ENCODE measurements around the gene FZD1.

- TF ChIP-seq POLR2A (IDR thresholded peaks at IDR 0.05) (no peak), CTCF (IDR thresholded peaks at IDR 0.05) (no peak), EP300 (IDR thresholded peaks at IDR 0.05) (no peak)
These were observed 16.4 kb downstream of the FZD1 start for GRCh38 chr7:91280604-91281003.
